Measurements from ENCODE around the gene OSBPL7.
"Not testable (repeated sequence)": the region's sequence is repeated elsewhere in the genome, so short reads cannot be mapped to it uniquely, and the experiment has no call there.

OSBPL7 gene

GRCh38 chr17:47774987-47775580, 46.5 kb downstream of the OSBPL7 start:
- DNase-seq (ENCODE audit: low read depth in 2 of 3, low spot score in 2 of 3): no peak

- no peak for DNase-seq (ENCODE audit: low read depth in 2 of 3, low spot score in 2 of 3)
Measured at GRCh38 chr17:47774331-47774730, 47.3 kb downstream of the OSBPL7 start.

GRCh38 chr17:47773649-47774048, 47.9 kb downstream of the OSBPL7 start:
- not testable (repeated sequence) for DNase-seq (ENCODE audit: low read depth in 2 of 3, low spot score in 2 of 3)

GRCh38 chr17:47763913-47764582, 57.5 kb downstream of the OSBPL7 start:
- no peak for DNase-seq (ENCODE audit: low read depth in 2 of 3, low spot score in 2 of 3)

GRCh38 chr17:47762728-47763127, 58.9 kb downstream of the OSBPL7 start:
- no peak for DNase-seq (ENCODE audit: low read depth in 2 of 3, low spot score in 2 of 3)

- DNase-seq (ENCODE audit: low read depth in 2 of 3, low spot score in 2 of 3): no peak
Measured at GRCh38 chr17:47760409-47761140, 61.0 kb downstream of the OSBPL7 start.

- no peak for DNase-seq (ENCODE audit: low read depth in 2 of 3, low spot score in 2 of 3)
Measured at GRCh38 chr17:47757386-47757785, 64.2 kb downstream of the OSBPL7 start.

Data from activated CD8-positive, alpha-beta memory T cell treated with anti-CD3 and anti-CD28 coated beads for 48 hours (primary cell).